OCI-LY7 (cell line): Measurements from ENCODE around the gene KCNMA1. TPM values are rescaled to one million over a fixed set of nuclear protein-coding genes. Genes with fewer than 3 reads are reported as not detected.

ENCODE experiments used
- BruUV-seq: library from RNA; stranded (reverse); fragments of 400-500 nt; replicated peaks from 2 replicates; lab custom pipeline; 2021; lab: Mats Ljungman, UMichigan
- CTCF ChIA-PET: fragments of 300-600 bp; sonication (Branson Sonifier 250); formaldehyde crosslinking; loops from one replicate; lab custom pipeline; 2022; ENCODE audit warnings: antibody characterized with exemption; ENCODE audit not compliant: unreplicated experiment; lab: Charles Lee
- POLR2A ChIA-PET: fragments of 300-600 bp; sonication (Branson Sonifier 250); formaldehyde crosslinking; loops from one replicate; lab custom pipeline; 2022; ENCODE audit warnings: antibody characterized with exemption; lab: Charles Lee
- DNase-seq: peaks from one replicate; pipeline ENCODE4 v3.0.0-alpha.2; 2015; ENCODE audit warnings: low spot score
- H2AFZ ChIP-seq: fragments of 200-600 bp; sonication (generic), shearing (Covaris generic); 2 replicates; pipeline ENCODE4 v1.6.1; 2014; ENCODE audit warnings: mild to moderate bottlenecking, antibody characterized with exemption, low read length, moderate library complexity
- H3K27ac ChIP-seq: fragments of 200-600 bp; sonication (generic); 2 replicates; pipeline ENCODE4 v1.5.1; 2014; ENCODE audit warnings: mixed run types, low read depth, mild to moderate bottlenecking, moderate library complexity, low read length, inconsistent platforms; ENCODE audit not compliant: poor library complexity, severe bottlenecking
- H3K36me3 ChIP-seq: fragments of 200-600 bp; sonication (generic); 2 replicates; pipeline ENCODE4 v1.6.1; 2014; ENCODE audit warnings: mild to moderate bottlenecking, antibody characterized with exemption, low read length, moderate library complexity, mixed read lengths; ENCODE audit not compliant: insufficient read depth
- H3K4me1 ChIP-seq: fragments of 200-600 bp; sonication (generic); 2 replicates; pipeline ENCODE4 v1.5.1; 2014; ENCODE audit warnings: mild to moderate bottlenecking, low read length; ENCODE audit not compliant: insufficient read depth, poor library complexity, severe bottlenecking
- H3K4me2 ChIP-seq: fragments of 200-600 bp; sonication (generic); 2 replicates; pipeline ENCODE4 v1.6.1; 2014; ENCODE audit warnings: mild to moderate bottlenecking, low read length
- H3K4me3 ChIP-seq: fragments of 200-600 bp; sonication (generic); 2 replicates; pipeline ENCODE4 v1.5.1; 2014; ENCODE audit warnings: mild to moderate bottlenecking, low read depth, low read length; ENCODE audit not compliant: poor library complexity, severe bottlenecking
- H3K79me2 ChIP-seq: fragments of 200-600 bp; sonication (generic); 2 replicates; pipeline ENCODE4 v1.6.1; 2016; ENCODE audit warnings: low read depth, mild to moderate bottlenecking, low read length, moderate library complexity, mixed read lengths; ENCODE audit not compliant: insufficient read depth
- H3K9me2 ChIP-seq: fragments of 200-600 bp; sonication (generic); 2 replicates; pipeline ENCODE4 v1.6.1; 2016; ENCODE audit warnings: mild to moderate bottlenecking, low read length, mixed read lengths; ENCODE audit not compliant: insufficient read depth
- H3K9me3 ChIP-seq: fragments of 200-600 bp; sonication (generic); 2 replicates; pipeline ENCODE4 v1.6.1; 2014; ENCODE audit warnings: mild to moderate bottlenecking, mixed run types, low read length, mixed read lengths
- H4K20me1 ChIP-seq: fragments of 200-600 bp; sonication (generic); 2 replicates; pipeline ENCODE4 v1.6.1; 2014; ENCODE audit warnings: mild to moderate bottlenecking, antibody characterized with exemption, low read length, moderate library complexity, mixed read lengths; ENCODE audit not compliant: insufficient read depth
- CTCF ChIP-seq: fragments of 200-600 bp; sonication (generic); conservative IDR thresholded peaks from 2 replicates; pipeline ENCODE4 v1.5.1; 2014; ENCODE audit warnings: mild to moderate bottlenecking, antibody characterized with exemption, low read length, moderate library complexity, mixed read lengths
- EZH2phosphoT487 ChIP-seq: fragments of 200-600 bp; sonication (generic); IDR thresholded peaks from 2 replicates; pipeline ENCODE4 v1.6.1; 2018; ENCODE audit warnings: low read depth, borderline replicate concordance, mild to moderate bottlenecking, mixed run types, antibody characterized with exemption, low read length, moderate library complexity, mixed read lengths
- intact Hi-C: fragments of 100-400 bp; cut with micrococcal nuclease; formaldehyde crosslinking; loops from one replicate; pipeline ENCODE4 v1.10.0; 2022; ENCODE audit not compliant: unreplicated experiment
- total RNA-seq, 2 experiments: library from RNA; depleted of rRNA in 1 of 2; stranded (reverse); fragments of >200 nt in 1 of 2; shearing (Covaris generic) in 1 of 2; gene quantifications; 2 replicates each; pipeline ENCODE4 v1.2.3, GENCODE V29; 2014 to 2022

KCNMA1 gene
- total RNA-seq, 2 experiments from 2014 or later, result not detected

GRCh38 chr10:77581738-77582137 lies 55.9 kb downstream of the KCNMA1 start:
- Histone ChIP-seq H3K9me3 (no peaks in the 10 kb centered on the region), H3K79me2 (no peaks in the 10 kb centered on the region), H2AFZ (no peak overlapping the region), H3K4me2 (no peak overlapping the region), H3K4me3 (no peak overlapping the region), H3K9me2 (no peaks in the 10 kb centered on the region), H4K20me1 (no peaks in the 10 kb centered on the region), H3K36me3 (no peaks in the 10 kb centered on the region), H3K27ac (no peak overlapping the region), H3K4me1 (no peaks in the 10 kb centered on the region)
- ChIA-PET POLR2A (no interaction called here), CTCF (no interaction called here)
- intact Hi-C loops, result no loop called here
- BruUV-seq, result no TSS peak
- TF ChIP-seq EZH2phosphoT487, result no peak
- TF ChIP-seq CTCF, result no peak
- no peak for DNase-seq

- POLR2A ChIA-PET, result no interaction called here
- Histone ChIP-seq H3K9me2 (no peaks in the 10 kb centered on the region), H3K9me3 (no peaks in the 10 kb centered on the region), H3K27ac (no peak overlapping the region), H4K20me1 (no peaks in the 10 kb centered on the region), H3K4me1 (no peaks in the 10 kb centered on the region), H3K4me3 (no peak overlapping the region), H2AFZ (no peak overlapping the region), H3K4me2 (no peak overlapping the region), H3K36me3 (no peaks in the 10 kb centered on the region), H3K79me2 (no peaks in the 10 kb centered on the region)
- CTCF ChIA-PET, result no interaction called here
- no TSS peak for BruUV-seq
- DNase-seq, result no peak
- intact Hi-C loops, result no loop called here
- TF ChIP-seq CTCF, result no peak
Observed at GRCh38 chr10:77580482-77580881, 57.1 kb downstream of the KCNMA1 start.

GRCh38 chr10:77578583-77579227 lies 58.9 kb downstream of the KCNMA1 start:
- Histone ChIP-seq H3K79me2 (no peaks in the 10 kb centered on the region), H4K20me1 (no peaks in the 10 kb centered on the region), H3K4me2 (no peak overlapping the region), H3K9me3 (no peaks in the 10 kb centered on the region), H2AFZ (no peak overlapping the region), H3K27ac (no peak overlapping the region), H3K9me2 (no peaks in the 10 kb centered on the region), H3K4me3 (no peak overlapping the region), H3K4me1 (no peaks in the 10 kb centered on the region), H3K36me3 (no peaks in the 10 kb centered on the region)
- ChIA-PET CTCF (no interaction called here), POLR2A (no interaction called here)
- intact Hi-C loops, result no loop called here
- no TSS peak for BruUV-seq
- DNase-seq, result no peak
- TF ChIP-seq EZH2phosphoT487 (no peak), CTCF (no peak)
